Left renal cortex interstitium (tissue), 4 donors: ENCODE results near the gene SMIM5. TPM values are rescaled to one million over a fixed set of nuclear protein-coding genes. Genes with fewer than 3 reads are reported as not detected.
A peak's percentile ranks its signal among the peaks of the same experiment; 100 is the strongest.

Source experiments
- DNase-seq, 4 donors: peaks; one replicate each; pipeline ENCODE4 v3.0.0-alpha.2; 2013; ENCODE audit warnings: low read depth in 4 of 4, low spot score in 2 of 4, missing footprints in 1 of 4
- polyA plus RNA-seq, 4 donors: library from polyadenylated mRNA; unstranded; fragments of 120-200 nt; gene quantifications; one replicate each; pipeline ENCODE4 v1.2.1, GENCODE V29; 2013; ENCODE audit not compliant: insufficient read length in 4 of 4

The SMIM5 gene
- polyA plus RNA-seq, 4 donors = 5.0 to 9.9 (median 6.5) TPM

DNA sequence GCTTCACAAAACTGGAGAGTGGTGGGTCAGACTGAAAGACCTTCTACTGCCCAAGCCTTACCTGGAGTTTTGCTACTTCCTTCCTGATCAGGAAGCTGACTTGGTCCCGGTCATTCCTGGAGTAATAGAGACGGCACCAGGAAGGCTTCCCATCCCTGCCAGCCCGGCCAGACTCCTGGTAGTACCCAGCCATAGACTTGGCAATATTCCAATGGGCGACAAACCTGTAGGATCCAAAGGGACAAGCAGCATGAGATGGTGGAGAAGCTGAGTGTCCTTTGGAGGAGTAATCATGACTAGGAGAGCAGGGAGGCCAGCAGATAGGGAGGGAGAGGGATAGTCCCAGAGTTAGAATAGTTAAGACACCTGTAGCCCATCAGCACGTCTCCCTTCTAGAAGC, 25.0 kb downstream of the SMIM5 start:
- DNase-seq = no peak

- no peak for DNase-seq
Observed at GRCh38 chr17:75661531-75661930, 28.3 kb downstream of the SMIM5 start.

- DNase-seq = no peak
Observed at GRCh38 chr17:75662511-75662910, 29.3 kb downstream of the SMIM5 start.

GRCh38 chr17:75664099-75664549, 30.9 kb downstream of the SMIM5 start:
- no peak for DNase-seq

- DNase-seq = no peak
Observed at GRCh38 chr17:75665981-75666380, 32.7 kb downstream of the SMIM5 start.

GRCh38 chr17:75666959-75667790, 33.9 kb downstream of the SMIM5 start, which contains the start of the genes RECQL5 and SAP30BP:
Gene RECQL5, minus strand, starts transcription at chr17:75667154. Its CDS starts 597 bp downstream, at chr17:75666557.
Gene SAP30BP, plus strand, starts transcription at chr17:75667338. Its CDS starts 35 bp downstream, at chr17:75667373.
- DNase-seq = peak; percentile 93 to 99 (median 96)

DNA sequence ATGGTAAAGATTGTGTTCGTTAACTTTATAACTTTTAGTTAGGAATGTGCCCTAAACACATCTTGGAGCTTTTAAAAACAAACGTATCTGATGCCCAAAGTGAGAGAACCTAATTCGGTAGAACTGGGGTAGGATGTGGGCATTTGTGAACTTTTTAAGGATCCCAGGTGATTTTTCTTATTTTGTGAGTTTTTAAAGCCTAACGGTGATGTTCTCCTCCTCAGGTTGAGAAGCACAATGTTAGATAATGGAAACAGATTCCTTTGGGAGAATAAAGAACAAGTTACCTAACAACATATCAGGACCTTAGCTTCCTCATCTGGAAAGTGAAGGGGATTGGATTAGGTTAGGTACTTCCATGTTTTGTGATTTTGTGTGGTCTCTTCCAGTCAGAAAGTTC, 34.6 kb downstream of the SMIM5 start:
- no peak for DNase-seq

GRCh38 chr17:75668489-75668888, 35.3 kb downstream of the SMIM5 start:
- no peak for DNase-seq

DNA sequence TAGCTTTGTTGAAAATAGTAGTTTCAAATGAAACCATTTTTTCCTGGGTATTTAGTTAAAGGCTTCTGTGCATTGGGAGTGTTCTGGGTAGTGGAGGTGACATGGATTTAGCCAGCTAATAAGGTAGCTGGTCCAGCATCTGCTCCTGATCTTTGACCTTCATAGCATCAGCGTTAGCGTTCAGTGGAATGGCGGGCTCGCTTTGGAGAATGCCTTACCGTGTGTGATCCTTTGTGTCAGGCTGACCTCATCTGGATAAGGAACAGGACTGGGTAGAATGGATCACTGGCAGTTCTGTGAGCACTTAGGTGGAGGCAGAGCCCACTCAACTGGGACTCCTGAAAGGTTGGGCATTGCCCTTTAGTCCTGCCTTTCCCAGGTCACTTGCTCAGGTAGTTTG, 37.6 kb downstream of the SMIM5 start:
- DNase-seq = no peak

- no peak for DNase-seq
Observed at GRCh38 chr17:75672011-75672410, 38.8 kb downstream of the SMIM5 start.

DNA sequence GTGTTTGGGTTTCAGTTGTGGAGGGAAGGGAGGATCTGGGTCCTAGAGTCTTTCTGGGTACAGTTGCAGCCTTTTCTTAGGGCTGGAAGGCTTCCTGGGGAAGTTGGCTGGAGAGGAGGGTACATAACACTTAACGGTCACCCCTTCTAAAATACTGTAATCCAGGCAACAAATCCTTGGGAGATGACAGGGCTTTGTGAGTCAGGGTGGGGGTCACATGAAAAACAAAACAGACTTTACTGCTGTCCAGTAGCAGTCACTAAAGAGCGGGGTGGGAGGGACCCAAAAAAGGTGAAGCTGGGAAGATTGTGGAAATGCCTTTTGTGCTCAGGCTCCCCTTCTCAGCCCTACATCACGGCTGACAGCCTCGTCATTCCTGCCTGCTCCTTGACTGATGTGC, 40.3 kb downstream of the SMIM5 start:
- no peak for DNase-seq

GRCh38 chr17:75676461-75676860, 43.2 kb downstream of the SMIM5 start:
- DNase-seq = no peak

- DNase-seq = no peak
Observed at GRCh38 chr17:75679706-75680211, 46.5 kb downstream of the SMIM5 start.

DNA sequence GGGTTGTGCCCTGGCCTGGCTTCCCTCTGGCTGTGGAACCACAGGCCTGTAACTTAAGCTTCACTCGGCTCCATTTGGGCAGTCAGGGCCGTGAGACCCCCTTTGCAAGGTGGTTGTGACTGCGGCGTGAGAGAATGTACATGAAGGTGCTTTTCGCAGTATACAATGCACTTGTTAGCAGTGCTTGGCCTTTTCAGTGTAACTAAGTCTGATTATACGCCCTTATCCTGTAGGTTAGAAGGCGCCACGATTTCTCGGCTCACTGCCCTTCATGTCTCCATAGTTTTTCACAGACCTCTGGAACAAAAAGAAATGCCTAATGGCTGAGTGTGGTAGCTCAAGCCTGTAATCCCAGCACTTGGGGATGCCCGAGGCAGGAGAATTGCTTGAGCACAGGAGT, 47.2 kb downstream of the SMIM5 start:
- no peak for DNase-seq

GRCh38 chr17:75681289-75681688, 48.1 kb downstream of the SMIM5 start:
- DNase-seq = no peak

GRCh38 chr17:75683583-75683982, 50.3 kb downstream of the SMIM5 start:
- no peak for DNase-seq

DNA sequence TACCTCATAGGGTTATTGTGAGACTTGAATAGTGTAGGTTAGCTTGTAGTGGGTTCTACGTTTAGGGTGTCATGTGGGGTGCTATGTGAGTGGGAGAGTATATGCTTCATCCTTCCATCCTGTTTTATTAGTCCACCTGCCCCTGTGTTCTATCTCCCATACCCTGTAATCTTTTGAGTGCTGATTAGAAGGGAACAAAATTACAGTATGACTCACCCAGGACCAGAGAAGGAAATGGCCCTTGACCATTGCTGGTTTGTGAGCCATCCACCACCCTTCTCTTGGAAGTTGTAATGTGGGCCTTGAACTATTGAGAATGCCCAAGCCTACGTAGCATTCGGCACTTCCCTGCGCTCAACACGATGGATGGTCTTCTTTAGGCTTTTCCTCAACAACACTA, 51.0 kb downstream of the SMIM5 start:
- DNase-seq = no peak

DNA sequence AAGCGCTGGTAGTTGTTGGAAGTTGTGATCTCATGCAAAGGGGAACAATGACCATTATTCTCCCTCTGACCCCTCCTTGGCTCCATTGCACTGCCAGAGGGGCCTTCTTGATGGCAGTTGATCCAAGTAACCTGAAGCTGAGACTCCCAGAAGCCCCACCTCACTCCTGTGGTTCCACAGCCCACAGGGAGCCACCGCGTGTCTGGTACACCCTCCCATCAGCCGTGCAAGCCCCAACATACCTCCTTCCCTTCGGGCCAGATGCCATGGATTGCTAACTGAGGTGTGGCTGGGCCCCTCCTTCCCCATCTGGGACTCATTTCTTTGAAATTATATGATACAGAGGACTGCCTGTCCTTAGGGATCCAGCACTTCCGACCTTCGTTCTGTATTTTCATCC, 51.7 kb downstream of the SMIM5 start:
- no peak for DNase-seq

DNA sequence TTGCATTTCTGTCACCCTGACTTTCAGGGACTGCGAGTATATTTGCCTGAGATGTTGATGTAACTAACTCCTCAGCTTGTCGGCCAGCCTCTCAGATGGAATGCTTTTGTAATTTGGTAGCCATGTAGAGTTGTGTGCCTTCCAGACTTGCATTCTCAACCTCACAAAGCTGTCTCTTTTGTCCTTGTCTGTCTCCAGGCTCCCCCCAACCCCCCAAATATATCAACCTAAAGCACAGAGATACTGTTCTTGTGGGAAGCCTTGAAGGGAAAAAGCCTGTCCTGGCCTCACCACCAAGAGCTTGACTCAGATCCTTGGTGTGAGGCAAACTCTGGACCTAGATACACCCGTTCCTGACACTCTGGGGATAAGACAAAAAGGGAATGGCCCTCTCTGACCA, 52.3 kb downstream of the SMIM5 start:
- DNase-seq = no peak

- no peak for DNase-seq
Observed at GRCh38 chr17:75688209-75688825, 55.1 kb downstream of the SMIM5 start.

GRCh38 chr17:75689441-75689873, 56.2 kb downstream of the SMIM5 start:
- DNase-seq = no peak
